H9 (cell line): ENCODE results near the gene ZSCAN16. TPM values are rescaled to one million over a fixed set of nuclear protein-coding genes. Genes with fewer than 3 reads are reported as not detected.

Experiments
- DNase-seq: peaks from one replicate; pipeline ENCODE4 v3.0.0-alpha.2; 2017
- H2AFZ ChIP-seq: one replicate; pipeline ENCODE4 v1.6.1; 2013; ENCODE audit warnings: mild to moderate bottlenecking, low read length, control low read depth, moderate library complexity
- H2AK5ac ChIP-seq: 2 replicates; pipeline ENCODE4 v1.6.1; 2013; ENCODE audit warnings: low read length, control low read depth, mixed read lengths; ENCODE audit not compliant: insufficient read length
- H2BK120ac ChIP-seq: one replicate; pipeline ENCODE4 v1.6.1; 2013; ENCODE audit warnings: low read depth, mild to moderate bottlenecking, low read length, control low read depth, inconsistent platforms; ENCODE audit not compliant: poor library complexity, severe bottlenecking
- H2BK12ac ChIP-seq: 2 replicates; pipeline ENCODE4 v1.6.1; 2013; ENCODE audit warnings: low read length, control low read depth, mixed read lengths, low read depth; ENCODE audit not compliant: insufficient read length
- H2BK15ac ChIP-seq: 2 replicates; pipeline ENCODE4 v1.6.1; 2013; ENCODE audit warnings: low read depth, low read length, control low read depth
- H2BK20ac ChIP-seq: one replicate; pipeline ENCODE4 v1.6.1; 2013; ENCODE audit warnings: low read depth, mild to moderate bottlenecking, low read length, control low read depth, inconsistent platforms; ENCODE audit not compliant: poor library complexity, severe bottlenecking
- H2BK5ac ChIP-seq: 2 replicates; pipeline ENCODE4 v1.6.1; 2013; ENCODE audit warnings: low read length, control low read depth, mixed read lengths; ENCODE audit not compliant: insufficient read length
- H3K14ac ChIP-seq: 2 replicates; pipeline ENCODE4 v1.6.1; 2013; ENCODE audit warnings: low read length, control low read depth; ENCODE audit not compliant: insufficient read depth
- H3K18ac ChIP-seq: 2 replicates; pipeline ENCODE4 v1.6.1; 2013; ENCODE audit warnings: low read depth, mild to moderate bottlenecking, mixed read lengths, low read length, control low read depth; ENCODE audit not compliant: insufficient read length
- H3K23ac ChIP-seq: 2 replicates; pipeline ENCODE4 v1.6.1; 2013; ENCODE audit warnings: low read length, control low read depth, mixed read lengths, low read depth; ENCODE audit not compliant: insufficient read length
- H3K23me2 ChIP-seq: 2 replicates; pipeline ENCODE4 v1.6.1; 2013; ENCODE audit warnings: low read depth, mild to moderate bottlenecking, mixed read lengths, low read length, control low read depth; ENCODE audit not compliant: insufficient read length, poor library complexity, severe bottlenecking
- H3K27ac ChIP-seq: 2 replicates; pipeline ENCODE4 v1.5.1; 2013; ENCODE audit warnings: low read length, control low read depth, mixed read lengths, low read depth; ENCODE audit not compliant: insufficient read length
- H3K27me3 ChIP-seq: 2 replicates; pipeline ENCODE4 v1.6.1; 2013; ENCODE audit warnings: low read length, control low read depth, inconsistent platforms; ENCODE audit not compliant: insufficient read depth
- H3K4ac ChIP-seq: 2 replicates; pipeline ENCODE4 v1.6.1; 2013; ENCODE audit warnings: low read depth, mild to moderate bottlenecking, control low read depth, inconsistent platforms, low read length, moderate library complexity
- H3K4me1 ChIP-seq: 2 replicates; pipeline ENCODE4 v1.6.1; 2013; ENCODE audit warnings: low read length, control low read depth, inconsistent platforms; ENCODE audit not compliant: insufficient read depth
- H3K4me2 ChIP-seq: 2 replicates; pipeline ENCODE4 v1.6.1; 2013; ENCODE audit warnings: low read length, control low read depth, mixed read lengths; ENCODE audit not compliant: insufficient read length, insufficient read depth
- H3K56ac ChIP-seq: 2 replicates; pipeline ENCODE4 v1.6.1; 2013; ENCODE audit warnings: low read depth, mild to moderate bottlenecking, mixed read lengths, low read length, control low read depth; ENCODE audit not compliant: insufficient read length
- H3K79me1 ChIP-seq: 2 replicates; pipeline ENCODE4 v1.6.1; 2013; ENCODE audit warnings: low read depth, mild to moderate bottlenecking, moderate library complexity, low read length, control low read depth, inconsistent platforms; ENCODE audit not compliant: insufficient read depth, poor library complexity, severe bottlenecking
- H3K79me2 ChIP-seq: 2 replicates; pipeline ENCODE4 v1.6.1; 2013; ENCODE audit warnings: low read length, control low read depth, inconsistent platforms; ENCODE audit not compliant: insufficient read depth
- H3K9ac ChIP-seq: 2 replicates; pipeline ENCODE4 v1.6.1; 2013; ENCODE audit warnings: low read length, control low read depth, mixed read lengths; ENCODE audit not compliant: insufficient read length; ENCODE audit errors: extremely low read depth
- H3K9me3 ChIP-seq: one replicate; pipeline ENCODE4 v1.6.1; 2013; ENCODE audit warnings: low read depth, low read length, inconsistent platforms; ENCODE audit not compliant: control insufficient read depth
- H3T11ph ChIP-seq: one replicate; pipeline ENCODE4 v1.6.1; 2013; ENCODE audit warnings: mild to moderate bottlenecking, low read length, control low read depth, inconsistent platforms
- H4K20me1 ChIP-seq: one replicate; pipeline ENCODE4 v1.6.1; 2013; ENCODE audit not compliant: control insufficient read depth, insufficient read length, insufficient read depth
- H4K5ac ChIP-seq: 2 replicates; pipeline ENCODE4 v1.6.1; 2013; ENCODE audit warnings: low read depth, mild to moderate bottlenecking, mixed read lengths, low read length, control low read depth; ENCODE audit not compliant: insufficient read length
- H4K8ac ChIP-seq: replicated peaks from 2 replicates; pipeline ENCODE4 v1.6.1; 2013; ENCODE audit warnings: low read length, control low read depth, mixed read lengths, low read depth; ENCODE audit not compliant: insufficient read length
- H4K91ac ChIP-seq: 2 replicates; pipeline ENCODE4 v1.6.1; 2013; ENCODE audit warnings: low read depth, mild to moderate bottlenecking, moderate library complexity, mixed read lengths, low read length, control low read depth; ENCODE audit not compliant: insufficient read length
- H3K27ac Mint-ChIP-seq, 3 experiments: 2 replicates in 2 of 3; 3 replicates in 1 of 3; pipeline ENCODE4 v1.8.0; 2020 to 2021; ENCODE audit warnings: mixed read lengths in 3 of 3, mild to moderate bottlenecking in 1 of 3, moderate library complexity in 1 of 3
- H3K27me3 Mint-ChIP-seq: 2 replicates; pipeline ENCODE4 v1.8.0; 2021; ENCODE audit warnings: low read depth, mild to moderate bottlenecking, moderate library complexity, mixed read lengths
- H3K36me3 Mint-ChIP-seq, 3 experiments: 2 replicates in 2 of 3; 3 replicates in 1 of 3; pipeline ENCODE4 v1.8.0; 2020 to 2021; ENCODE audit warnings: low read depth in 3 of 3, mixed read lengths in 3 of 3; ENCODE audit not compliant: insufficient read depth in 1 of 3
- H3K4me1 Mint-ChIP-seq, 2 experiments: 2 replicates each; pipeline ENCODE4 v1.8.0; 2020; ENCODE audit warnings: mixed read lengths in 2 of 2
- H3K4me3 Mint-ChIP-seq, 2 experiments: 2 replicates in 1 of 2; 3 replicates in 1 of 2; pipeline ENCODE4 v1.8.0; 2020 to 2021; ENCODE audit warnings: mild to moderate bottlenecking in 2 of 2, mixed read lengths in 2 of 2, moderate library complexity in 1 of 2
- H3K9me3 Mint-ChIP-seq, 2 experiments: 2 replicates in 1 of 2; 3 replicates in 1 of 2; pipeline ENCODE4 v1.8.0; 2020; ENCODE audit warnings: mild to moderate bottlenecking in 2 of 2, mixed read lengths in 2 of 2, moderate library complexity in 1 of 2
- WGBS: extraction: QIAGEN DNeasy Blood & Tissue Kit; methylation state at CpG from one replicate; pipeline ENCODE4 v1.1.7; 2013; ENCODE audit warnings: missing lambda C conversion rate, low lambda C conversion rate, mixed read lengths; ENCODE audit not compliant: insufficient read length; ENCODE audit errors: extremely low coverage; 5-methylcytosine and 5-hydroxymethylcytosine counted together
- total RNA-seq: library from RNA; stranded (reverse); gene quantifications from 2 replicates; pipeline ENCODE4 v1.2.1, GENCODE V29; 2021
- TF ChIP-seq, protein P1 (sequence below): fragments of 200-600 bp; sonication (generic); conservative IDR thresholded peaks from 3 replicates; pipeline ENCODE4 v1.8.0; 2021; ENCODE audit warnings: antibody characterized with exemption, mild to moderate bottlenecking

ZSCAN16 gene
- total RNA-seq, 1 experiment from 2014 or later = 11.0 TPM

DNA sequence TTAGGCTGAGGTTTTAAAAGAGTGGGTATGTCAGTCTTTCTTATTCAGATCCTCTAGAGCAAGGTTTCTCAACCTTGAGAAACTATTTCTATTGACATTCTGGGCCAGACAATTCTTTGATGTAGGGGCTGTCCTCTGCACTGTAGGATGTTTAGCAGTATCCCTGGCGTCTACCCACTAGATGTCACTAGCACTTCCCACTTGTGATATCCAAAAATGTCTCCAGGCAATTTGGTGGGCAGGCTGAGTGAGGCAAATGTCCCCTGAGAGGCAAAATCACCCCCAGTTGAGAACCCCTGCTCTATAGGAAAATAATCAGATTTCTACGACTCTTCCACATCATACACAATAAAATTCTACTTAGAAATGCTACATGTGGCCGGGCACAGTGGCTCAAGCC is 9.6 kb downstream of the ZSCAN16 start:
- H3K56ac ChIP-seq = no peak overlapping the region
- H2BK5ac ChIP-seq = no peak overlapping the region
- H2BK120ac ChIP-seq = no peak overlapping the region
- H4K5ac ChIP-seq = no peak overlapping the region
- TF ChIP-seq, protein P1, sequence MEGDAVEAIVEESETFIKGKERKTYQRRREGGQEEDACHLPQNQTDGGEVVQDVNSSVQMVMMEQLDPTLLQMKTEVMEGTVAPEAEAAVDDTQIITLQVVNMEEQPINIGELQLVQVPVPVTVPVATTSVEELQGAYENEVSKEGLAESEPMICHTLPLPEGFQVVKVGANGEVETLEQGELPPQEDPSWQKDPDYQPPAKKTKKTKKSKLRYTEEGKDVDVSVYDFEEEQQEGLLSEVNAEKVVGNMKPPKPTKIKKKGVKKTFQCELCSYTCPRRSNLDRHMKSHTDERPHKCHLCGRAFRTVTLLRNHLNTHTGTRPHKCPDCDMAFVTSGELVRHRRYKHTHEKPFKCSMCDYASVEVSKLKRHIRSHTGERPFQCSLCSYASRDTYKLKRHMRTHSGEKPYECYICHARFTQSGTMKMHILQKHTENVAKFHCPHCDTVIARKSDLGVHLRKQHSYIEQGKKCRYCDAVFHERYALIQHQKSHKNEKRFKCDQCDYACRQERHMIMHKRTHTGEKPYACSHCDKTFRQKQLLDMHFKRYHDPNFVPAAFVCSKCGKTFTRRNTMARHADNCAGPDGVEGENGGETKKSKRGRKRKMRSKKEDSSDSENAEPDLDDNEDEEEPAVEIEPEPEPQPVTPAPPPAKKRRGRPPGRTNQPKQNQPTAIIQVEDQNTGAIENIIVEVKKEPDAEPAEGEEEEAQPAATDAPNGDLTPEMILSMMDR = peak; percentile 58
- H3K27me3 ChIP-seq = no peaks in the 10 kb centered on the region
- H3K4me2 ChIP-seq = no peak overlapping the region
- H3K14ac ChIP-seq = no peak overlapping the region
- peaks cover 2% of the 10 kb centered on the region; the same call in 1 of the 2 replicates for H3K79me2 ChIP-seq
- no peak overlapping the region for H3K18ac ChIP-seq
- H3K9ac ChIP-seq = no peak overlapping the region
- H3K36me3 Mint-ChIP-seq = peaks cover 2 to 23% (median 19%) of the 10 kb centered on the region in 3 experiments; a peak in 6 of 7 replicates
- no peak overlapping the region for H3T11ph ChIP-seq
- no peak overlapping the region for H2AFZ ChIP-seq
- no peak overlapping the region for H2AK5ac ChIP-seq
- H3K4me1 Mint-ChIP-seq = peaks cover 19 to 22% of the 10 kb centered on the region in 2 experiments
- H3K79me1 ChIP-seq = no peaks in the 10 kb centered on the region
- peaks cover 19% of the 10 kb centered on the region for H3K23me2 ChIP-seq
- peak overlapping the region in 1 of 2 experiments; percentile 6; a peak in 3 of 5 replicates for H3K4me3 Mint-ChIP-seq
- H3K23ac ChIP-seq = no peak overlapping the region
- H2BK15ac ChIP-seq = no peak overlapping the region
- H3K9me3 ChIP-seq = no peaks in the 10 kb centered on the region
- H3K4me1 ChIP-seq = peaks cover 4% of the 10 kb centered on the region; the same call in 1 of the 2 replicates
- H2BK20ac ChIP-seq = no peak overlapping the region
- peak; percentile 28 for DNase-seq
- no peak overlapping the region for H3K27ac ChIP-seq
- WGBS = no CpG with 5 or more reads among the region's 3 CpGs
- no peak overlapping the region for H3K4ac ChIP-seq
- no peak overlapping the region for H4K8ac ChIP-seq
- H3K27me3 Mint-ChIP-seq = peaks cover 3% of the 10 kb centered on the region; the same call in 1 of the 2 replicates
- H4K91ac ChIP-seq = no peak overlapping the region
- H3K27ac Mint-ChIP-seq = peak overlapping the region in 2 of 3 experiments; percentile 36 to 65; a peak in 3 of 7 replicates
- H3K9me3 Mint-ChIP-seq = no peaks in the 10 kb centered on the region
- no peak overlapping the region for H2BK12ac ChIP-seq
- H4K20me1 ChIP-seq = no peaks in the 10 kb centered on the region
